ENCODE results near the gene LRRC71.
"Not testable (repeated sequence)": the region's sequence is repeated elsewhere in the genome, so short reads cannot be mapped to it uniquely, and the experiment has no call there.

Gene LRRC71

GRCh38 chr1:156926695-156927094 lies 6.3 kb downstream of the LRRC71 start:
- DNase-seq (ENCODE audit: extremely low read depth in 1 of 2, low read depth in 1 of 2): not testable (repeated sequence)

- DNase-seq (ENCODE audit: extremely low read depth in 1 of 2, low read depth in 1 of 2): peak in 1 of 2 donors; percentile 43
Measured at GRCh38 chr1:156927215-156928042, 7.0 kb downstream of the LRRC71 start.

- DNase-seq (ENCODE audit: extremely low read depth in 1 of 2, low read depth in 1 of 2): no peak
Measured at GRCh38 chr1:156928043-156928602, 7.7 kb downstream of the LRRC71 start.

GRCh38 chr1:156929596-156930238 lies 9.3 kb downstream of the LRRC71 start:
- no peak for DNase-seq (ENCODE audit: extremely low read depth in 1 of 2, low read depth in 1 of 2)

GRCh38 chr1:156930483-156930882 lies 10.1 kb downstream of the LRRC71 start:
- DNase-seq (ENCODE audit: extremely low read depth in 1 of 2, low read depth in 1 of 2): no peak

- no peak for DNase-seq (ENCODE audit: extremely low read depth in 1 of 2, low read depth in 1 of 2)
Measured at GRCh38 chr1:156931211-156931952, 10.9 kb downstream of the LRRC71 start.

- no peak for DNase-seq (ENCODE audit: extremely low read depth in 1 of 2, low read depth in 1 of 2)
Measured at GRCh38 chr1:156931974-156932710, 11.7 kb downstream of the LRRC71 start.

- no peak for DNase-seq (ENCODE audit: extremely low read depth in 1 of 2, low read depth in 1 of 2)
Measured at GRCh38 chr1:156933136-156933535, 12.7 kb downstream of the LRRC71 start.

- DNase-seq (ENCODE audit: extremely low read depth in 1 of 2, low read depth in 1 of 2): no peak
Measured at GRCh38 chr1:156935505-156936128, 15.2 kb downstream of the LRRC71 start.

- no peak for DNase-seq (ENCODE audit: extremely low read depth in 1 of 2, low read depth in 1 of 2)
Measured at GRCh38 chr1:156936191-156936590, 15.8 kb downstream of the LRRC71 start.

GRCh38 chr1:156936721-156937220 lies 16.3 kb downstream of the LRRC71 start:
- no peak for DNase-seq (ENCODE audit: extremely low read depth in 1 of 2, low read depth in 1 of 2)

GRCh38 chr1:156937883-156938282 lies 17.5 kb downstream of the LRRC71 start:
- no peak for DNase-seq (ENCODE audit: extremely low read depth in 1 of 2, low read depth in 1 of 2)

- DNase-seq (ENCODE audit: extremely low read depth in 1 of 2, low read depth in 1 of 2): no peak
Measured at GRCh38 chr1:156938813-156939212, 18.4 kb downstream of the LRRC71 start.

- no peak for DNase-seq (ENCODE audit: extremely low read depth in 1 of 2, low read depth in 1 of 2)
Measured at GRCh38 chr1:156939786-156940334, 19.4 kb downstream of the LRRC71 start.

GRCh38 chr1:156941675-156942074 lies 21.2 kb downstream of the LRRC71 start:
- no peak for DNase-seq (ENCODE audit: extremely low read depth in 1 of 2, low read depth in 1 of 2)

- DNase-seq (ENCODE audit: extremely low read depth in 1 of 2, low read depth in 1 of 2): no peak
Measured at GRCh38 chr1:156942176-156942575, 21.7 kb downstream of the LRRC71 start.

GRCh38 chr1:156942576-156942975 lies 22.1 kb downstream of the LRRC71 start:
- no peak for DNase-seq (ENCODE audit: extremely low read depth in 1 of 2, low read depth in 1 of 2)

GRCh38 chr1:156943756-156944155 lies 23.3 kb downstream of the LRRC71 start:
- DNase-seq (ENCODE audit: extremely low read depth in 1 of 2, low read depth in 1 of 2): no peak

- no peak for DNase-seq (ENCODE audit: extremely low read depth in 1 of 2, low read depth in 1 of 2)
Measured at GRCh38 chr1:156944268-156944667, 23.8 kb downstream of the LRRC71 start.

GRCh38 chr1:156944848-156945247 lies 24.4 kb downstream of the LRRC71 start:
- no peak for DNase-seq (ENCODE audit: extremely low read depth in 1 of 2, low read depth in 1 of 2)

Data from activated CD8-positive, alpha-beta memory T cell treated with anti-CD3 and anti-CD28 coated beads for 1 hour (primary cell).